UCSD-AML1 (cell line): ENCODE measurements around the gene PIK3R1.

ENCODE experiments used
- DNase-seq: peaks from one replicate; lab custom pipeline; 2025; ENCODE audit not compliant: unreplicated experiment; lab: John Stamatoyannopoulos, UW

PIK3R1 gene

DNA sequence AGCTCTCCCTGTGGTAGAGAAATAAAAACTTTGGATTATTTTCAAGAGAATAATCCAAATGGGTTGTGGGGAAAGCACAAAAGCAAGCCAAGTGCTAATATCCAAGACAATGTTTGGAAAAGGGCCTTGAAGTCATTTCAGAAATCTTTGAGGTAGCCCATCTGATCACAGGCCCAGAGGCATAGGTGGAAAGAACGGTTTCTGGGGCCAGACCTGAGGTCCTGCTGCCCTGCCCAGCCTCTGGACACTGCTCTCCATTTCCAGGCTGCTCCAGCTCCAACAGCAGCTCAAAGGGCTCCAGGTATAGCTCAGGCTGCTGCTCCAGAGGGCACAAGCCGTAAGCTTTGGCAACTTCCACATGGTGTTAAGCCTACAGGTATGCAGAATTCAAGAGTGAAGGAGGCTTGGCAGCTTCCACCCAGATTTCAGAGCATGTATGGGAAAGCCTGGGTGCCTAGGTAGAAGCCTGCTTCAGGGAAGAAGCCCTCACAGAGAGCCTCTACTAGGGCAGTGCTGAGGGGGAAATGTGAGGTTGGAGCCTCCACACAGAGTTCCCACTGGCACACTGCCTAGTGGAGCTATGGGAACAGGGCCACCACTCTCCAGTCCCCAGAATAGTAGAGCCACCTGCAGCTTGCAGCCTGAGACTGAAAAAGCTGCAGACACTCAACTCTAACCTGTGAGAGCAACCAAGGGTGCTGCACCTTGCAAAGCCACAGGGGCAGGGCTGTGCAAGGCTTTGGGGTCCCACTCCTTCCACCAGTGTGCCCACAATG is 133.1 kb downstream of the PIK3R1 start:
- no peak for DNase-seq

DNA sequence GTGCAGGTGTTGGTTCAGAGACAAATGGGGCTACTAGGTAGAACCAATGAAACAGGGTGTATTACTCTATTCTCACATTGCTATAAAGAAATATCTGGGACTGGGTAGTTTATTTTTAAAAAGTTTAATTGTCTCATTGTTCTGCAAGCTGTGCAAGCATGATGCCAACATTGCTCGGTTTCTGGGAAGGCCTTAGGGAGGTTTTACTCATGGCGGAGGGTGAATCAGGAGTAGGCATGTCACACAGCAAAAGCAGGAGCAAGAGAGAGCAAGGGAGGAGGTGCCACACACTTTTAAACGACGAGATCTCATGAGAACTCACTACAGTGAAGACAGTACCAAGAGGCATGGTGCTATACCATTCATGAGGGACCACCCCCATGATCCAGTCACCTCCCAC is 134.6 kb downstream of the PIK3R1 start:
- DNase-seq = no peak
